Frontal cortex (tissue), 4 donors: ENCODE data around the gene CASS4. TPM values are rescaled to one million over a fixed set of nuclear protein-coding genes. Genes with fewer than 3 reads are reported as not detected.

ENCODE experiments used
- DNase-seq, 2 donors: peaks; one replicate each; pipeline ENCODE4 v3.0.0; 2012; ENCODE audit warnings: low spot score in 2 of 2
- FAIRE-seq: peaks from 2 replicates; lab custom pipeline; 2012; peaks lifted over from hg19 to GRCh38; lab: Jason Lieb, UNC
- small RNA-seq: library from RNA; depleted of rRNA; stranded (forward); fragments of <200 nt; gene quantifications from one replicate; pipeline ENCODE3, GENCODE V24; 2014
- total RNA-seq: library from RNA; depleted of rRNA; stranded (reverse); fragments of >200 nt; gene quantifications from one replicate; pipeline ENCODE4 v1.2.3, GENCODE V29; 2014
- donor health status: control.
- donor health status: control.
- donor health status: control.

The CASS4 gene
- total RNA-seq, 1 donor from 2014 or later, result under 0.01 TPM

- DNase-seq (no peak), FAIRE-seq (no peak)
Measured at GRCh38 chr20:56488566-56488965, 76.5 kb downstream of the CASS4 start.

GRCh38 chr20:56501116-56501515, 89.1 kb downstream of the CASS4 start:
- FAIRE-seq, result no peak
- no peak for DNase-seq

GRCh38 chr20:56503916-56504315, 91.9 kb downstream of the CASS4 start:
- no peak for FAIRE-seq
- DNase-seq, result no peak

- FAIRE-seq, result no peak
- DNase-seq, result no peak
Measured at GRCh38 chr20:56504373-56505005, 92.4 kb downstream of the CASS4 start.

GRCh38 chr20:56506103-56506502, 94.0 kb downstream of the CASS4 start:
- DNase-seq (no peak), FAIRE-seq (no peak)

Small RNA genes lying within 50 kb of the gene (small RNA-seq; reads per million reads assigned to genes)
- gene RPL39P, result not detected

Other genes starting within 250 kb of the CASS4 start
- gene MC3R, start 163.5 kb upstream of the CASS4 start, total RNA-seq, result not detected
- 15.5 TPM for gene FAM210B, start 53.3 kb upstream of the CASS4 start, total RNA-seq
- 6.5 TPM for gene AURKA, start 20.0 kb upstream of the CASS4 start, total RNA-seq
- gene CSTF1, start 19.6 kb upstream of the CASS4 start, total RNA-seq, result 27.7 TPM
- 48.9 TPM for gene RTF2, start 56.4 kb downstream of the CASS4 start, total RNA-seq
- not detected for gene FAM209A, start 112.5 kb downstream of the CASS4 start, total RNA-seq
- gene FAM209B, start 121.0 kb downstream of the CASS4 start, total RNA-seq, result not detected
- gene TFAP2C, start 217.0 kb downstream of the CASS4 start, total RNA-seq, result 2.4 TPM